WTC11 (cell line): ENCODE results near the gene ZNF525. TPM values are rescaled to one million over a fixed set of nuclear protein-coding genes. Genes with fewer than 3 reads are reported as not detected.
"Not testable (repeated sequence)": the region's sequence is repeated elsewhere in the genome, so short reads cannot be mapped to it uniquely, and the experiment has no call there.

Experiments used
- ATAC-seq: fragments of 200-7000 bp; cut with Tn5 transposase; 2 replicates; pipeline ENCODE4 v1.10.0; 2021; ENCODE audit warnings: mild to moderate bottlenecking, moderate library complexity
- CTCF ChIA-PET: fragments of 300-600 bp; sonication (Branson Sonifier 250); formaldehyde crosslinking; loops from one replicate; lab custom pipeline; 2021; ENCODE audit warnings: antibody characterized with exemption; lab: Charles Lee
- POLR2A ChIA-PET: fragments of 350-600 bp; sonication (Branson Sonifier 250); formaldehyde crosslinking; loops from one replicate; lab custom pipeline; 2021; ENCODE audit warnings: antibody characterized with exemption; lab: Charles Lee
- DNase-seq: peaks from one replicate; pipeline ENCODE4 v3.0.0; 2021; ENCODE audit warnings: low spot score
- H3K27ac Mint-ChIP-seq: 2 replicates; pipeline ENCODE4 v1.8.0; 2021; ENCODE audit warnings: mixed read lengths
- H3K27me3 Mint-ChIP-seq: 2 replicates; pipeline ENCODE4 v1.8.0; 2021; ENCODE audit warnings: low read depth, mild to moderate bottlenecking, moderate library complexity, mixed read lengths
- H3K36me3 Mint-ChIP-seq: 2 replicates; pipeline ENCODE4 v1.8.0; 2021; ENCODE audit warnings: mixed read lengths
- H3K4me1 Mint-ChIP-seq: 2 replicates; pipeline ENCODE4 v1.8.0; 2022; ENCODE audit warnings: mixed read lengths
- H3K4me3 Mint-ChIP-seq: 2 replicates; pipeline ENCODE4 v1.8.0; 2021; ENCODE audit warnings: mild to moderate bottlenecking, moderate library complexity, mixed read lengths
- H3K9me3 Mint-ChIP-seq: 2 replicates; pipeline ENCODE4 v1.8.0; 2021; ENCODE audit warnings: mixed read lengths
- CBFB ChIP-seq: sonication (generic); formaldehyde crosslinking; IDR thresholded peaks from 2 replicates; pipeline ENCODE4 v1.8.1; 2022; ENCODE audit warnings: mild to moderate bottlenecking, low read depth, missing genetic modification reagents
- FOXP1 ChIP-seq: sonication (generic); formaldehyde crosslinking; IDR thresholded peaks from 2 replicates; pipeline ENCODE4 v1.8.0; 2022; ENCODE audit warnings: missing genetic modification reagents, mild to moderate bottlenecking, moderate library complexity, borderline replicate concordance
- NFYB ChIP-seq: sonication (generic); formaldehyde crosslinking; conservative IDR thresholded peaks from 2 replicates; pipeline ENCODE4 v1.8.0; 2022; ENCODE audit warnings: low read depth, missing genetic modification reagents
- NR1H2 ChIP-seq: sonication (generic); formaldehyde crosslinking; IDR thresholded peaks from 2 replicates; pipeline ENCODE4 v1.9.0; 2021; ENCODE audit warnings: mild to moderate bottlenecking, moderate library complexity, missing genetic modification reagents
- NR3C1 ChIP-seq: sonication (generic); formaldehyde crosslinking; conservative IDR thresholded peaks from 2 replicates; pipeline ENCODE4 v1.8.1; 2023; ENCODE audit warnings: low read depth, mild to moderate bottlenecking, missing genetic modification reagents
- RELA ChIP-seq: sonication (generic); formaldehyde crosslinking; IDR thresholded peaks from 2 replicates; pipeline ENCODE4 v1.8.1; 2022; ENCODE audit warnings: missing genetic modification reagents, mild to moderate bottlenecking, borderline replicate concordance
- SOX15 ChIP-seq: fragments of 250-450 bp; sonication (Bioruptor Pico); IDR thresholded peaks from 2 replicates; pipeline ENCODE4 v1.9.0; 2021; ENCODE audit warnings: mild to moderate bottlenecking
- SP1 ChIP-seq: sonication (generic); formaldehyde crosslinking; conservative IDR thresholded peaks from 2 replicates; pipeline ENCODE4 v1.8.1; 2022; ENCODE audit warnings: missing genetic modification reagents
- TCF7 ChIP-seq: sonication (generic); formaldehyde crosslinking; IDR thresholded peaks from 2 replicates; pipeline ENCODE4 v1.8.0; 2022; ENCODE audit warnings: mild to moderate bottlenecking, low read depth, missing genetic modification reagents, moderate library complexity
- TEAD1 ChIP-seq: sonication (generic); formaldehyde crosslinking; IDR thresholded peaks from 2 replicates; pipeline ENCODE4 v1.8.0; 2022; ENCODE audit warnings: mild to moderate bottlenecking, missing genetic modification reagents
- TP53 ChIP-seq: sonication (generic); formaldehyde crosslinking; IDR thresholded peaks from 2 replicates; pipeline ENCODE4 v1.8.1; 2023; ENCODE audit warnings: mild to moderate bottlenecking, missing genetic modification reagents
- ZBTB21 ChIP-seq: sonication (generic); formaldehyde crosslinking; IDR thresholded peaks from 2 replicates; pipeline ENCODE4 v1.8.1; 2023; ENCODE audit warnings: mild to moderate bottlenecking, missing genetic modification reagents, borderline replicate concordance
- ZNF232 ChIP-seq: sonication (generic); formaldehyde crosslinking; IDR thresholded peaks from 2 replicates; pipeline ENCODE4 v1.8.0; 2022; ENCODE audit warnings: mild to moderate bottlenecking, missing genetic modification reagents
- ZNF396 ChIP-seq: fragments of 250-450 bp; sonication (Bioruptor Pico); IDR thresholded peaks from 2 replicates; pipeline ENCODE4 v1.8.0; 2021; ENCODE audit warnings: mild to moderate bottlenecking, moderate library complexity, borderline replicate concordance
- ZNF671 ChIP-seq: fragments of 250-450 bp; sonication (Bioruptor Pico); IDR thresholded peaks from 2 replicates; pipeline ENCODE4 v1.8.0; 2021; ENCODE audit warnings: mild to moderate bottlenecking
- total RNA-seq: library from RNA; stranded (reverse); gene quantifications from 3 replicates; pipeline ENCODE4 v1.2.3, GENCODE V29; 2021
- TF ChIP-seq, protein P1 (sequence below): fragments of 200-600 bp; IDR thresholded peaks from 2 replicates; pipeline ENCODE4 v1.8.0; 2022; ENCODE audit warnings: antibody characterized with exemption
- TF ChIP-seq, protein P2 (sequence below): sonication (generic); formaldehyde crosslinking; IDR thresholded peaks from 2 replicates; pipeline ENCODE4 v1.8.0; 2022; ENCODE audit warnings: mild to moderate bottlenecking, missing genetic modification reagents
- TF ChIP-seq, protein P3 (sequence below): fragments of 250-450 bp; sonication (Bioruptor Pico); IDR thresholded peaks from 2 replicates; pipeline ENCODE4 v1.9.0; 2021; ENCODE audit warnings: mild to moderate bottlenecking
- TF ChIP-seq, protein P4 (sequence below): sonication (generic); formaldehyde crosslinking; IDR thresholded peaks from 2 replicates; pipeline ENCODE4 v1.8.1; 2023; ENCODE audit warnings: mild to moderate bottlenecking, missing genetic modification reagents, borderline replicate concordance

ZNF525 gene
- total RNA-seq, 1 experiment from 2014 or later, result 59.7 TPM

DNA sequence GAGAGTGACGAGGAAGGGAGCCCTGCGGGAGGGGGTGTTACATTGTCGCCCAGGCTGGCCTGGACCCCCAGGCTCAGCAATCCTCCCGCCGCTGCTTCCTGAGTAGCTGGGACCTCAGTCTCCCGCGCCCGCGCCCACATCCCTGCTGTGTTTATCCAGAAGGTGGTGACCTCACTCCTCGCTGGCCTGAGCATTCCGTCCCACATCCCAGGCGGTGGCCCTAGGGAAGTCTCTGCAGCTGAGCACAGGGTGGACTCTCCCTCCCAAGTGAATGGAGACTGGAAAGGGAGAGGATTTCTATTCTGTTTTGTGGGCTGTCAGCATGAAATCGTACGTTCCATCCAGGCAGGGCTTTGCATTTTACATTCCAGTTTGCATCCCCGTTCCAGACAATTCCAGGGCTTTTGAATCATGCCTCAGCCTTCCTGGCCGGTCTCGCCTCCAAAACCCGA is 29.0 kb downstream of the ZNF525 start:
- TF ChIP-seq ZBTB21 (peak; percentile 47; the same call in 1 of the 2 replicates), FOXP1 (CRISPR knock-in tag) (peak; percentile 45; the same call in 1 of the 2 replicates), SOX15 (CRISPR knock-in tag) (no peak)
- peaks cover 9% of the 10 kb centered on the region for H3K36me3 Mint-ChIP-seq
- POLR2A ChIA-PET, result interaction anchor here (0.8 to 1.3 kb wide), 2 partner anchors 29 to 126 kb away, joined by 3 read pairs; partner anchors contain the start of gene ZNF525

DNA sequence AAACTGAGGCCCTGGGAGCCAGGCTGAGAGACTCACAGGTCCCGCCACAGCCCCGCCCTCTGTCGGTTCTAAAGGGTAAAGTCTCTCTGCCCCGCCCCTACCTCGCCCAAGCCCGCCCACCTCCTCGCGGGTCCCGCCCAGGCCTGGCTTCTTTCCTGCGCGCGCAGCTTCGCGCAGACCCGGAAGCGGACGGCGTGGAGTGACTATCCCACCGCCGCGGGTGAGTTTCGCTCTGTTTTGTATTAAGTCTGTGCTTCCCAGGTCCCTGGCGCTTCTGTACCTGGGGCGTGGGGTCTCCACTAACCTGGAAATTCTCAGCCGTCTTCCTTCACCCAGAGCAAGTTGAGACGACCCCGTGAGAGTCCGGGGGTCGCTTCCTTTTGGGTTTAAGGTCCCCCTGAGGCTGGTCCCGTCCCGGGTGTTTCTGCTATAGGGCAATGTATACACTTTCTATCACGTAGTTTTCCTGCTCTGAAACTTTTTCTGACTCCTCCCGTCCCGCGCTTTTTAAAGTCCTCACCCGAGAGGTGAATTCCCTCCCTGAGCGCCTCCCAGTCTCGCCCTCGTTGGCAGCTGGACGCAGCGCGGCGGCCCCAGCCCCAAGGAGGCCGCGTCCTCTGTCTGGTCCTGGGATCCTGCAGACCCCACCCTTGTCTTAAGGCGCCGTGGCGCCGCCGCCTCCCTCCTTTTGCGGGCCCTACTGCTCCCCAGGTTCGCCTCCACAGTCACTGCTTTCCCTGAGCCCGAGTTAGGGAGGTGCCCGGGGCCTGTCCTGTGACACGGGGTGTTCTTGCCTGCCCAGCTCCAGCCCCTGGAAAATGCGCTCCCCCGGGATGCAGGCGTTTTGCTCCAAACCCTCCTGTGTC is 29.7 kb downstream of the ZNF525 start, which contains the start of gene ZNF765:
Gene ZNF765 (plus strand): TSS at position 176 of the 866 bp plus-strand sequence. CDS start 2,867 bp downstream, outside the sequence.
- ATAC-seq, result peak; percentile 83
- H3K4me3 Mint-ChIP-seq, result peak within 1 kb of the TSS; percentile 88
- TF ChIP-seq SOX15 (CRISPR knock-in tag), result no peak
- TF ChIP-seq, protein P1, sequence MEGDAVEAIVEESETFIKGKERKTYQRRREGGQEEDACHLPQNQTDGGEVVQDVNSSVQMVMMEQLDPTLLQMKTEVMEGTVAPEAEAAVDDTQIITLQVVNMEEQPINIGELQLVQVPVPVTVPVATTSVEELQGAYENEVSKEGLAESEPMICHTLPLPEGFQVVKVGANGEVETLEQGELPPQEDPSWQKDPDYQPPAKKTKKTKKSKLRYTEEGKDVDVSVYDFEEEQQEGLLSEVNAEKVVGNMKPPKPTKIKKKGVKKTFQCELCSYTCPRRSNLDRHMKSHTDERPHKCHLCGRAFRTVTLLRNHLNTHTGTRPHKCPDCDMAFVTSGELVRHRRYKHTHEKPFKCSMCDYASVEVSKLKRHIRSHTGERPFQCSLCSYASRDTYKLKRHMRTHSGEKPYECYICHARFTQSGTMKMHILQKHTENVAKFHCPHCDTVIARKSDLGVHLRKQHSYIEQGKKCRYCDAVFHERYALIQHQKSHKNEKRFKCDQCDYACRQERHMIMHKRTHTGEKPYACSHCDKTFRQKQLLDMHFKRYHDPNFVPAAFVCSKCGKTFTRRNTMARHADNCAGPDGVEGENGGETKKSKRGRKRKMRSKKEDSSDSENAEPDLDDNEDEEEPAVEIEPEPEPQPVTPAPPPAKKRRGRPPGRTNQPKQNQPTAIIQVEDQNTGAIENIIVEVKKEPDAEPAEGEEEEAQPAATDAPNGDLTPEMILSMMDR, result peak; percentile 49
- 0 out of 2 replicates have a peak, but pooled peaks have one; percentile 79 for TF ChIP-seq ZNF232
- TF ChIP-seq TEAD1 (CRISPR knock-in tag), result 0 out of 2 replicates have a peak, but pooled peaks have one; percentile 26
- TF ChIP-seq SP1 (CRISPR knock-in tag), result peak; percentile 82
- TF ChIP-seq, protein P2, sequence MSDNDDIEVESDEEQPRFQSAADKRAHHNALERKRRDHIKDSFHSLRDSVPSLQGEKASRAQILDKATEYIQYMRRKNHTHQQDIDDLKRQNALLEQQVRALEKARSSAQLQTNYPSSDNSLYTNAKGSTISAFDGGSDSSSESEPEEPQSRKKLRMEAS, result peak; percentile 22; the same call in 1 of the 2 replicates
- TF ChIP-seq, all 79 proteins: peak for 5
- H3K27me3 Mint-ChIP-seq, result no peaks in the 10 kb centered on the region
- peaks cover 12% of the 10 kb centered on the region for H3K36me3 Mint-ChIP-seq
- DNase-seq, result peak; percentile 96
- CTCF ChIA-PET, result interaction anchor here (0.6 to 3.5 kb wide), 12 partner anchors 26 to 547 kb away, joined by 3 to 25 read pairs (median 5); partner anchors contain the start of genes VN1R2, ZNF525, ZNF761 and ZNF845
- peaks cover 6% of the 10 kb centered on the region; the same call in 1 of the 2 replicates for H3K9me3 Mint-ChIP-seq
- H3K27ac Mint-ChIP-seq, result peak within 1 kb of the TSS; percentile 96
- peaks cover 43% of the 10 kb centered on the region for H3K4me1 Mint-ChIP-seq
- POLR2A ChIA-PET, result interaction anchor here (0.8 to 1.3 kb wide), 2 partner anchors 30 to 126 kb away, joined by 3 read pairs; partner anchors contain the start of gene ZNF525

More for the DNA sequence above, 29.0 kb downstream of the ZNF525 start:
- Mint-ChIP-seq H3K4me1 (peaks cover 43% of the 10 kb centered on the region), H3K27ac (peak overlapping the region; percentile 96), H3K27me3 (no peaks in the 10 kb centered on the region), H3K4me3 (peak overlapping the region; percentile 88), H3K9me3 (peaks cover 6% of the 10 kb centered on the region; the same call in 1 of the 2 replicates)
- peak; percentile 66 for DNase-seq
- CTCF ChIA-PET, result interaction anchor here (0.6 to 3.5 kb wide), 10 partner anchors 26 to 548 kb away, joined by 3 to 25 read pairs (median 5); partner anchors contain the start of genes ZNF525, ZNF761 and ZNF845
- ATAC-seq, result peak; percentile 33

DNA sequence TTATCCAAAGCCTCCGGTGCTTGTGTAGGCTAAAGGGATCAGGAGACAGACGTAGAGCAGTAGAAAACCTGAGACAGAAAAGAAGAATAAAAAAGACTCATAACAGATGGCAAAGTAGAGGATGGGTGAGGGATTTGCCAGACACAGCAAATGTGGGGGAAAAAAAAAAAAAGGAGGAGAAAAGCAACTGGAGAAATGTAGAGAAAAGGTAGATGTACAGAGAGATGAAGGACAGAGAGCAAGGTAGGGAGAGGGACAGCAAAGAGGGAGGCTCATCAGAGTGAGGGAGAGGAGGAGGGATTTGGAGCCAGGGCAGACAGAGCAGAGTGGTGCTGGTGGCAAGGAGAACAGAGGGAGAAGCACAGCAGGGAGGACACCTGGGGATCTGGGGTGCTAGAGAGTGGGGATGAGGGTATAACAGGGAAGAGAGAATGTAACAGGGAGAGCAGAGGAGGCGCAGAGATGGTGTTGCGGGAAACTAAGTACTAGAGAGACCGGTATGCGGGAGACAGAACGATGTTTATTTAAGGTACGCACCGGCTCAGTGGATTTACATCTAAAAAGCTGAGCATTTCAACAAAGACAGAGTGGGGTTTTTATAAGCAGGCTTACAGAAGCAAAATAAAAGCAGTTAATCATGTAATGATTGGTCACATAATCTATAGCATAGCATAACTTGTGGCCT is 30.5 kb downstream of the ZNF525 start:
- CTCF ChIA-PET, result interaction anchor here (1.1 to 3.5 kb wide), 6 partner anchors 27 to 200 kb away, joined by 3 to 25 read pairs (median 4); partner anchors contain the start of gene ZNF845
- ATAC-seq, H3K27me3 Mint-ChIP-seq, DNase-seq, POLR2A ChIA-PET, H3K9me3 Mint-ChIP-seq, H3K27ac Mint-ChIP-seq: not testable (repeated sequence)
- peaks cover 18% of the 10 kb centered on the region for H3K36me3 Mint-ChIP-seq
- H3K4me1 Mint-ChIP-seq, result peaks cover 41% of the 10 kb centered on the region
- H3K4me3 Mint-ChIP-seq, result peak overlapping the region; percentile 88

DNA sequence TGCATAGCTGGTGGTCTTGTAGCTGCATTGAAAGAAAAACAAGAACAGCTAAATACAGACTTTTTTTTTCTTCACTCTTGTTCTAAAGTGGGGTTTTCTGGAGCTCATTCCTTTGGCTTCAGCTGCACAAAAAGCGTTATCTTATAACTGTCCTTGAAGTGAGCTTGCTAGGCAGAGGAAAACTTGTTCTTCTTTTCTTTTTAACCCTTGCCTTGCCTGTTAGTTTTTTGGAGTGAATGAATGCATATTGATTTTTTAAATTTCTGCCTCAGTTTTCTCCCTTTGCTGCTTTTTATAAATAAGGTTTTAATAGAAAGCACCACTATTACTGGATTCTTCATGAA is 31.0 kb downstream of the ZNF525 start:
- Mint-ChIP-seq H3K9me3 (no peaks in the 10 kb centered on the region), H3K4me3 (peak overlapping the region; percentile 88), H3K36me3 (peaks cover 22% of the 10 kb centered on the region), H3K27ac (no peak overlapping the region), H3K27me3 (no peaks in the 10 kb centered on the region), H3K4me1 (peaks cover 41% of the 10 kb centered on the region)
- POLR2A ChIA-PET, result no interaction called here
- no peak for TF ChIP-seq ZBTB21
- no peak for TF ChIP-seq NR1H2
- TF ChIP-seq CBFB (CRISPR knock-in tag), result no peak
- TF ChIP-seq ZNF671 (CRISPR knock-in tag), result no peak
- TF ChIP-seq RELA (CRISPR knock-in tag), result no peak
- TF ChIP-seq TP53 (CRISPR knock-in tag), result no peak
- TF ChIP-seq NR3C1 (CRISPR knock-in tag), result no peak
- TF ChIP-seq ZNF396 (CRISPR knock-in tag), result no peak
- TF ChIP-seq, protein P3, sequence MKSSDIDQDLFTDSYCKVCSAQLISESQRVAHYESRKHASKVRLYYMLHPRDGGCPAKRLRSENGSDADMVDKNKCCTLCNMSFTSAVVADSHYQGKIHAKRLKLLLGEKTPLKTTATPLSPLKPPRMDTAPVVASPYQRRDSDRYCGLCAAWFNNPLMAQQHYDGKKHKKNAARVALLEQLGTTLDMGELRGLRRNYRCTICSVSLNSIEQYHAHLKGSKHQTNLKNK (CRISPR knock-in tag), result no peak
- TF ChIP-seq TCF7 (CRISPR knock-in tag), result no peak
- TF ChIP-seq, protein P4, sequence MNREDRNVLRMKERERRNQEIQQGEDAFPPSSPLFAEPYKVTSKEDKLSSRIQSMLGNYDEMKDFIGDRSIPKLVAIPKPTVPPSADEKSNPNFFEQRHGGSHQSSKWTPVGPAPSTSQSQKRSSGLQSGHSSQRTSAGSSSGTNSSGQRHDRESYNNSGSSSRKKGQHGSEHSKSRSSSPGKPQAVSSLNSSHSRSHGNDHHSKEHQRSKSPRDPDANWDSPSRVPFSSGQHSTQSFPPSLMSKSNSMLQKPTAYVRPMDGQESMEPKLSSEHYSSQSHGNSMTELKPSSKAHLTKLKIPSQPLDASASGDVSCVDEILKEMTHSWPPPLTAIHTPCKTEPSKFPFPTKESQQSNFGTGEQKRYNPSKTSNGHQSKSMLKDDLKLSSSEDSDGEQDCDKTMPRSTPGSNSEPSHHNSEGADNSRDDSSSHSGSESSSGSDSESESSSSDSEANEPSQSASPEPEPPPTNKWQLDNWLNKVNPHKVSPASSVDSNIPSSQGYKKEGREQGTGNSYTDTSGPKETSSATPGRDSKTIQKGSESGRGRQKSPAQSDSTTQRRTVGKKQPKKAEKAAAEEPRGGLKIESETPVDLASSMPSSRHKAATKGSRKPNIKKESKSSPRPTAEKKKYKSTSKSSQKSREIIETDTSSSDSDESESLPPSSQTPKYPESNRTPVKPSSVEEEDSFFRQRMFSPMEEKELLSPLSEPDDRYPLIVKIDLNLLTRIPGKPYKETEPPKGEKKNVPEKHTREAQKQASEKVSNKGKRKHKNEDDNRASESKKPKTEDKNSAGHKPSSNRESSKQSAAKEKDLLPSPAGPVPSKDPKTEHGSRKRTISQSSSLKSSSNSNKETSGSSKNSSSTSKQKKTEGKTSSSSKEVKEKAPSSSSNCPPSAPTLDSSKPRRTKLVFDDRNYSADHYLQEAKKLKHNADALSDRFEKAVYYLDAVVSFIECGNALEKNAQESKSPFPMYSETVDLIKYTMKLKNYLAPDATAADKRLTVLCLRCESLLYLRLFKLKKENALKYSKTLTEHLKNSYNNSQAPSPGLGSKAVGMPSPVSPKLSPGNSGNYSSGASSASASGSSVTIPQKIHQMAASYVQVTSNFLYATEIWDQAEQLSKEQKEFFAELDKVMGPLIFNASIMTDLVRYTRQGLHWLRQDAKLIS, result no peak
- no peak for TF ChIP-seq NFYB (CRISPR knock-in tag)
- ATAC-seq, result no peak
- CTCF ChIA-PET, result interaction anchor here (1.1 to 3.5 kb wide), 4 partner anchors 28 to 201 kb away, joined by 4 to 25 read pairs (median 5); no protein-coding TSS in a partner anchor
- DNase-seq, result no peak
